Trophoblast cell (in vitro differentiated cells and primary cell): Measurements from ENCODE around the gene PLEKHH1.

Experiments used
- DNase-seq, 2 donors: peaks; one replicate each; pipeline ENCODE4 v3.0.0-alpha.2; 2016
- H2AFZ ChIP-seq: 2 replicates; pipeline ENCODE4 v1.6.1; 2013; ENCODE audit warnings: low read length, moderate library complexity, mild to moderate bottlenecking; ENCODE audit not compliant: insufficient read depth, poor library complexity
- H2AK5ac ChIP-seq: 2 replicates; pipeline ENCODE4 v1.6.1; 2013; ENCODE audit warnings: mild to moderate bottlenecking, low read length
- H2BK120ac ChIP-seq: 2 replicates; pipeline ENCODE4 v1.6.1; 2013; ENCODE audit warnings: low read length, mild to moderate bottlenecking, moderate library complexity; ENCODE audit not compliant: insufficient read depth, poor library complexity
- H2BK12ac ChIP-seq: 2 replicates; pipeline ENCODE4 v1.6.1; 2013; ENCODE audit warnings: mild to moderate bottlenecking, low read length, moderate library complexity
- H2BK5ac ChIP-seq: 2 replicates; pipeline ENCODE4 v1.6.1; 2013; ENCODE audit warnings: low read length, low read depth, moderate library complexity, mild to moderate bottlenecking; ENCODE audit not compliant: poor library complexity
- H3K14ac ChIP-seq: 2 replicates; pipeline ENCODE4 v1.6.1; 2013; ENCODE audit warnings: mild to moderate bottlenecking, low read length
- H3K18ac ChIP-seq: 2 replicates; pipeline ENCODE4 v1.6.1; 2013; ENCODE audit warnings: mild to moderate bottlenecking, low read length
- H3K23ac ChIP-seq: 2 replicates; pipeline ENCODE4 v1.6.1; 2013; ENCODE audit warnings: low read length
- H3K27ac ChIP-seq: 2 replicates; pipeline ENCODE4 v1.5.1; 2013; ENCODE audit warnings: low read depth, mild to moderate bottlenecking, inconsistent platforms, low read length, moderate library complexity
- H3K27me3 ChIP-seq: 2 replicates; pipeline ENCODE4 v1.6.1; 2013; ENCODE audit warnings: inconsistent platforms, mild to moderate bottlenecking, low read length, moderate library complexity; ENCODE audit not compliant: insufficient read depth
- H3K36me3 ChIP-seq, 2 experiments: 1 replicate in 1 of 2; 2 replicates in 1 of 2; pipeline ENCODE4 v1.6.1; 2013; ENCODE audit warnings: low read length in 2 of 2, mild to moderate bottlenecking in 2 of 2, moderate library complexity in 1 of 2; ENCODE audit not compliant: insufficient read depth in 2 of 2, control insufficient read depth in 1 of 2
- H3K4ac ChIP-seq: 2 replicates; pipeline ENCODE4 v1.6.1; 2013; ENCODE audit warnings: low read depth, mild to moderate bottlenecking, low read length, moderate library complexity
- H3K4me1 ChIP-seq, 2 experiments: 1 replicate in 1 of 2; 2 replicates in 1 of 2; pipeline ENCODE4 v1.6.1; 2013; ENCODE audit warnings: low read length in 2 of 2, mild to moderate bottlenecking in 2 of 2, moderate library complexity in 1 of 2; ENCODE audit not compliant: insufficient read depth in 2 of 2, control insufficient read depth in 1 of 2
- H3K4me2 ChIP-seq: 2 replicates; pipeline ENCODE4 v1.6.1; 2013; ENCODE audit warnings: inconsistent platforms, mild to moderate bottlenecking, low read length, moderate library complexity
- H3K4me3 ChIP-seq: 2 replicates; pipeline ENCODE4 v1.5.1; 2013; ENCODE audit warnings: mild to moderate bottlenecking, low read depth, low read length, inconsistent platforms
- H3K79me1 ChIP-seq: one replicate; pipeline ENCODE4 v1.6.1; 2013; ENCODE audit warnings: low read length
- H3K79me2 ChIP-seq: 2 replicates; pipeline ENCODE4 v1.6.1; 2013; ENCODE audit warnings: low read length, mild to moderate bottlenecking; ENCODE audit not compliant: control insufficient read depth, insufficient read depth, poor library complexity
- H3K9ac ChIP-seq: 2 replicates; pipeline ENCODE4 v1.6.1; 2013; ENCODE audit warnings: mild to moderate bottlenecking, low read length
- H3K9me3 ChIP-seq: 2 replicates; pipeline ENCODE4 v1.6.1; 2013; ENCODE audit warnings: low read depth, mild to moderate bottlenecking, control low read depth, inconsistent platforms, low read length; ENCODE audit not compliant: insufficient read depth
- H4K12ac ChIP-seq: 2 replicates; pipeline ENCODE4 v1.6.1; 2013; ENCODE audit warnings: low read depth, mild to moderate bottlenecking, low read length, moderate library complexity
- H4K8ac ChIP-seq: 2 replicates; pipeline ENCODE4 v1.6.1; 2013; ENCODE audit warnings: low read depth, mild to moderate bottlenecking, low read length, moderate library complexity
- H4K91ac ChIP-seq: one replicate; pipeline ENCODE4 v1.6.1; 2013; ENCODE audit warnings: low read depth, mild to moderate bottlenecking, low read length, moderate library complexity
- WGBS: extraction: QIAGEN DNeasy Blood & Tissue Kit; methylation state at CpG from one replicate; pipeline ENCODE4 v1.1.7; 2013; ENCODE audit warnings: missing lambda C conversion rate; ENCODE audit not compliant: insufficient read length, insufficient coverage; ENCODE audit errors: extremely low coverage; 5-methylcytosine and 5-hydroxymethylcytosine counted together

The PLEKHH1 gene

GRCh38 chr14:67562025-67562775, 29.1 kb downstream of the PLEKHH1 start:
- no peak overlapping the region for H3K9ac ChIP-seq
- H3K36me3 ChIP-seq, result peaks cover 0 to 2% of the 10 kb centered on the region in 2 experiments
- H2BK120ac ChIP-seq, result no peak overlapping the region
- H3K79me1 ChIP-seq, result peaks cover 2% of the 10 kb centered on the region
- no peaks in the 10 kb centered on the region for H3K27me3 ChIP-seq
- H2BK12ac ChIP-seq, result no peak overlapping the region
- no peak for DNase-seq
- H2AFZ ChIP-seq, result no peak overlapping the region
- H3K4me3 ChIP-seq, result no peak overlapping the region
- no peaks in the 10 kb centered on the region for H3K9me3 ChIP-seq
- no peak overlapping the region for H3K4me2 ChIP-seq
- no peak overlapping the region for H3K18ac ChIP-seq
- H4K91ac ChIP-seq, result no peak overlapping the region
- H2AK5ac ChIP-seq, result no peak overlapping the region
- H3K79me2 ChIP-seq, result no peaks in the 10 kb centered on the region
- H3K4ac ChIP-seq, result no peak overlapping the region
- no peak overlapping the region for H3K27ac ChIP-seq
- peaks cover 5 to 9% of the 10 kb centered on the region in 2 experiments for H3K4me1 ChIP-seq
- no CpG with 5 or more reads among the region's 14 CpGs for whole genome bisulfite sequencing
- no peak overlapping the region for H3K14ac ChIP-seq
- H2BK5ac ChIP-seq, result no peak overlapping the region
- H4K12ac ChIP-seq, result no peak overlapping the region
- no peak overlapping the region for H4K8ac ChIP-seq
- H3K23ac ChIP-seq, result no peak overlapping the region

DNA sequence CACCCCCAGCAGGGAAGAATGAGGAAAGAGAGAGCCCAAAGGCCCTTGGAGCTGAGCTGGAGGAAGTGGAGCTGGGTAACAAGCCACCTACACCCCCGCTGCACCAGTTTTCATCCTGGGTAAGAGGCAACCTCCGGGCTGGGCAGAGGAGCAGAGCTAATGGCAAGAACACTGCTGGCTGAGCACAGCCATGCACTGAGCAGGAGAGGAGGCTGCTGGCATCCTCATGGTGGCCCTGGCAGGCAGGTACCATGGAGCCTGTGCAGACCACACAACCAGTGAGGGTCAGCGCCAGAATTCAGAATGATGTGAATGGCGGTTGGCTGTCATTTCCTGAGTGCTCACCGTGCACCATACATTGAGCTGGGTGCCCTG, 29.7 kb downstream of the PLEKHH1 start:
- H3K9me3 ChIP-seq, result no peaks in the 10 kb centered on the region
- peaks cover 0 to 2% of the 10 kb centered on the region in 2 experiments for H3K36me3 ChIP-seq
- H3K79me2 ChIP-seq, result no peaks in the 10 kb centered on the region
- H2AK5ac ChIP-seq, result no peak overlapping the region
- no peak overlapping the region for H3K4me3 ChIP-seq
- H3K27me3 ChIP-seq, result no peaks in the 10 kb centered on the region
- H3K79me1 ChIP-seq, result peaks cover 2% of the 10 kb centered on the region
- H2BK120ac ChIP-seq, result no peak overlapping the region
- H2BK5ac ChIP-seq, result no peak overlapping the region
- H3K4me1 ChIP-seq, result peaks cover 0 to 4% of the 10 kb centered on the region in 2 experiments
- no peak overlapping the region for H3K4ac ChIP-seq
- no peak overlapping the region for H3K14ac ChIP-seq
- no peak overlapping the region for H3K9ac ChIP-seq
- H4K91ac ChIP-seq, result no peak overlapping the region
- H3K27ac ChIP-seq, result no peak overlapping the region
- DNase-seq, result no peak
- no peak overlapping the region for H4K8ac ChIP-seq
- H3K4me2 ChIP-seq, result no peak overlapping the region
- no peak overlapping the region for H2AFZ ChIP-seq
- H2BK12ac ChIP-seq, result no peak overlapping the region
- no peak overlapping the region for H3K18ac ChIP-seq
- H3K23ac ChIP-seq, result no peak overlapping the region
- no peak overlapping the region for H4K12ac ChIP-seq
- WGBS, result no CpG with 5 or more reads among the region's 5 CpGs

GRCh38 chr14:67564236-67564635, 31.1 kb downstream of the PLEKHH1 start:
- no peak overlapping the region for H2BK12ac ChIP-seq
- peaks cover 2% of the 10 kb centered on the region for H3K79me1 ChIP-seq
- no peak for DNase-seq
- H3K79me2 ChIP-seq, result no peaks in the 10 kb centered on the region
- H3K23ac ChIP-seq, result no peak overlapping the region
- H3K14ac ChIP-seq, result no peak overlapping the region
- no peak overlapping the region for H2BK5ac ChIP-seq
- H4K91ac ChIP-seq, result no peak overlapping the region
- H3K4me1 ChIP-seq, result peaks cover 0 to 4% of the 10 kb centered on the region in 2 experiments
- H3K4me2 ChIP-seq, result no peak overlapping the region
- no peak overlapping the region for H3K4ac ChIP-seq
- H2AK5ac ChIP-seq, result no peak overlapping the region
- no peak overlapping the region for H3K9ac ChIP-seq
- no peak overlapping the region for H2AFZ ChIP-seq
- H3K4me3 ChIP-seq, result no peak overlapping the region
- no peak overlapping the region for H3K18ac ChIP-seq
- no peaks in the 10 kb centered on the region for H3K9me3 ChIP-seq
- no peak overlapping the region for H4K12ac ChIP-seq
- no peak overlapping the region for H3K27ac ChIP-seq
- H3K36me3 ChIP-seq, result peaks cover 0 to 2% of the 10 kb centered on the region in 2 experiments
- WGBS, result no CpG with 5 or more reads among the region's 5 CpGs
- no peaks in the 10 kb centered on the region for H3K27me3 ChIP-seq
- H2BK120ac ChIP-seq, result no peak overlapping the region
- no peak overlapping the region for H4K8ac ChIP-seq

DNA sequence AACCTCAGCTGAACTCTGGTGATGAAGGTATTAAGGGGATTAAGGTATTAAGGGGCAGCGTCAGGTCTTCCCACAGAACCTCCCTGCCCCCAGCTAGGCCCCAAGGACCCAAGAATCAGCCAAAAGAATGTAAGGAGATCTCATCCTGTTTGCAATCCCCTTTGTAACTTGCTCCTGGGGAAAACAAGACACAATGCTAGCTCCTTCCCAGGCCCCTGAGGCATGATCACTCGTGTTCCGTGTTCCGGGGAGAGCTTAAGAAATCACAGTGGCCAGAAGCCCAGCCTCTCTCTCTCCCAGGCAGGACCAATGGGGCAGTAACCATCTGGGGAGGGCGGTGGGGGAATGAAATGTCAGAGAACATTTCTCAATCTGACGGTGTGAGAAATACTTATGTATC, 33.8 kb downstream of the PLEKHH1 start:
- no peak overlapping the region for H4K8ac ChIP-seq
- H3K79me1 ChIP-seq, result peaks cover 2% of the 10 kb centered on the region
- peaks cover 2% of the 10 kb centered on the region for H3K9me3 ChIP-seq
- no peak overlapping the region for H3K4me3 ChIP-seq
- H3K23ac ChIP-seq, result no peak overlapping the region
- no peak overlapping the region for H3K14ac ChIP-seq
- H4K12ac ChIP-seq, result no peak overlapping the region
- H2BK5ac ChIP-seq, result no peak overlapping the region
- H3K18ac ChIP-seq, result no peak overlapping the region
- H2BK120ac ChIP-seq, result no peak overlapping the region
- H3K4me1 ChIP-seq, result peaks cover 0 to 4% of the 10 kb centered on the region in 2 experiments
- no peak overlapping the region for H3K4ac ChIP-seq
- no peak overlapping the region for H4K91ac ChIP-seq
- no peak overlapping the region for H2AK5ac ChIP-seq
- H3K9ac ChIP-seq, result no peak overlapping the region
- no peak overlapping the region for H3K4me2 ChIP-seq
- H3K36me3 ChIP-seq, result no peaks in the 10 kb centered on the region
- no peaks in the 10 kb centered on the region for H3K79me2 ChIP-seq
- no peak for DNase-seq
- no peaks in the 10 kb centered on the region for H3K27me3 ChIP-seq
- WGBS, result no CpG with 5 or more reads among the region's 6 CpGs
- H3K27ac ChIP-seq, result no peak overlapping the region
- no peak overlapping the region for H2AFZ ChIP-seq
- H2BK12ac ChIP-seq, result no peak overlapping the region
